GM12873 (cell line): Measurements from ENCODE around the gene OR10Z1.

Experiments used
- CTCF ChIP-seq: IDR thresholded peaks from 2 replicates; pipeline ENCODE4 v1.5.1; 2012; ENCODE audit warnings: low read depth, mild to moderate bottlenecking, moderate library complexity, low read length, control low read depth; ENCODE audit not compliant: insufficient read depth; ENCODE audit errors: missing control alignments

Gene OR10Z1

GRCh38 chr1:158579733-158580132 lies 25.3 kb upstream of the OR10Z1 start, which contains the start of gene OR10X1:
TSS of gene OR10X1 (minus strand) at chr1:158579899. CDS start at chr1:158579899, 0 bp downstream.
- no peak for TF ChIP-seq CTCF

GRCh38 chr1:158583962-158584361 lies 21.1 kb upstream of the OR10Z1 start:
- TF ChIP-seq CTCF = no peak

- no peak for TF ChIP-seq CTCF
Measured at GRCh38 chr1:158586942-158587341, 18.1 kb upstream of the OR10Z1 start.

- no peak for TF ChIP-seq CTCF
Measured at GRCh38 chr1:158600735-158601134, 4.3 kb upstream of the OR10Z1 start.

- TF ChIP-seq CTCF = no peak
Measured at GRCh38 chr1:158607296-158607695, 2.2 kb downstream of the OR10Z1 start.

GRCh38 chr1:158611916-158612315 lies 6.8 kb downstream of the OR10Z1 start:
- TF ChIP-seq CTCF = no peak

- TF ChIP-seq CTCF = no peak
Measured at GRCh38 chr1:158613764-158614163, 8.7 kb downstream of the OR10Z1 start.
